ENCODE results near the gene CA12.
"Not testable (repeated sequence)": the region's sequence is repeated elsewhere in the genome, so short reads cannot be mapped to it uniquely, and the experiment has no call there.

CA12 gene

DNA sequence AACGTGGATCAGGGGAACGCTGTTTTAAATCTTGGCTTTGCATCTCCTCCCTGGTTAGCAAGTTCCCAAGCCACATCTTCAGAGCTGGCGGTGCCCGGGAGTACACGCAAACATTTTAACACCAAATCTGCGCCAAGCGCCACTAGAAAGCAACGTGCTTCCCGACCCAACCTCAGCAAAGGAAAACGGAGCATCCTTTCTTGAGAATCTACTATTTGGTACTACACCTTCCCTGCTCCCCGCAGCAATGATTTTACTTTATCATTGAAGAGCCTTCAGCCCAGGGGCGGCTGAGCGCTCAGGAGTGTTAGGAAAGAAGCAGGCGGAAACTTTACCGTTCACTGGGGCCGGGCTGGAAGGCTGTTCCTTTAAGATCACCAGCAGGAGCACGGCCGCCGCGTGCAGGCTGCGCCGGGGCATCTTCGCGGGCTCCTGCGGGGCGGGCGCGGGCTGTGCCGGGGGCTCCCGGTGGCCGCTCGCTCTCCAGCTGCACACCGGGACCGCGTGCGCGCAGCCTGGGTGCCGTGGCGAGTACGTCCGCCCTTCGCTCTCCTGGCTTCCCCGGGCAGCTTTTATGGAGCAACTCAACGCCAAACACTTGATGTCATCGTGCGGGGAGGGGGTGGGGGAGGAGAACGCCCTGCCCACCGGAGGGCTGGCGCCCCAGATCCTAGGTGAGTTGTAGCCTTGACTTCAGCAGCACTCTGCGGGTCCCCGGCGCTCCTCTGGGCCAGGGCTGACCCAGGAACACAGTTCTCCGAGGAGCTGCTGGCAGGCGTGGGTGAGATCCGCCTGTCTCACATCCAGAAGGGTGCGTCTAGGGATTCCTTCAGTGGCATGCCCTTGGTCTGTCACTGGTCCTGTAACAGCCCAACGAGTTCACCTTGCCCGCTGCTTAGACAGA is at the start of gene CA12:
Gene CA12 (minus strand): TSS at position 546 of the 904 bp plus-strand sequence. CDS start 126 bp downstream, at position 420.
- DNase-seq = no peak

DNA sequence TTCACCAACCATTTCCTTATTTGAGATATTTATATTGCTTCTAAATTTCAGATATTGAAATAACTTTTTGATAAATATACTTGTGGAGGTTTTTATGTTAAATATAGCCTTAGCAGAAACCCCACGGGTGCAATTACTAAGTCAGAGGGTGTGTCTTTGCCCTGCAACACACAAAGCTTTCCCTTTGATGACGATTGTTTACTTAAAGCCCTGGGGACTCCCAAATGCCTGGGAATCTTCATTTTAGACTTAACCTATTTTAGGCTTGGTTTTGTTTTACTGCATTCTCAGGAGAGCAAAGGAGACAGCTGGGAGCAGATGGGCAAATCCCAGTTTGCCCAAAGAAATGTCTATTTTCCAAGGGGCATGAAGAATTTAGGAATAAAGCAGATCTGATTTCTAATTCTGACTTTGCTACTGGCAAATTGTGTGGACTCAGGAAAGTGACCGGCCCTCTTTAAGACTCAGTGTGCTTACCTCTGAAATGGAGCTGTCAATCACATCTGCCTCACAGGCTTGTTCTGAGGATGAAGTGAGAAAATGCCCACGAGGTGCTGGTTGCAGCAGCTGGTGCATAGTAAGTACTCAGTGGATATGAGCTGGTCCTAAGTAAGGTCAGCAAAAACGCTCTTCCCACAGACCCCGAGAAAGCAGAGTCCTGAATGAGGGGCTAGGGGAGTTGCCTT is 49.3 kb upstream of the CA12 start:
- DNase-seq = no peak

- no peak for DNase-seq
Observed at GRCh38 chr15:63426552-63426951, 44.9 kb upstream of the CA12 start.

GRCh38 chr15:63425426-63425985 is 43.9 kb upstream of the CA12 start:
- DNase-seq = no peak

DNA sequence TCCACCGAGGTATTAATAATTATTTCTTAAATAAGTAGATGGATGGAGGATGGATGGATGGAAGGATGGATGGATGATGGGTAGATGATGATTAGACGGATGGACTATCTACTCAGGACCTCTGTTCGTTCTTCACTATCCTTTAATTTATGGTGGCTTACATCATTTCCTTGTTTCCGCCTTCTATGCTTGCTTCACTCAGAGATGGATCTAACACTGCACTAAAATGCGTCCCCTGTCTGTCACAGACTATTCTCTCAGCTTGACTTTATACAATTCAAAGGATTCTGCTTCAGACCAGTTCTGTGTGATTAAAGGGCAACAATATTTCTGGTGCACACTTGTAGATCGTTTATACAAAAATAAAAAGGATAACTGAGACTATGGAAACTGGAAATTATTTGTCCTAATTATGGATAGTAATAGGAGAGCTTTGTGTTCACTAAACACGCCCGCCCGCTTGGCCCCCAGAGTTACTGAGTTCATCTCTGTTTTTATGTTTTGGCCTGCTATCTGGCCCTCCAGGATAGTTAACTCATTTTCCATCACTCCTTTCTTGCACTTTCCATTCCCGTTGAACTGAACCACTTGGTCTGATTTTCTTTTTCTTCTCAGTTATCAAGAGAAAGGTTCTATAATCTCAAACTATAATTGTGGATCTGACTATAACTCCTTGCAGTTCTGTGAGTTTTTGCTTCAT is 41.4 kb upstream of the CA12 start:
- DNase-seq = no peak

GRCh38 chr15:63421433-63421832 is 39.8 kb upstream of the CA12 start:
- no peak for DNase-seq

DNA sequence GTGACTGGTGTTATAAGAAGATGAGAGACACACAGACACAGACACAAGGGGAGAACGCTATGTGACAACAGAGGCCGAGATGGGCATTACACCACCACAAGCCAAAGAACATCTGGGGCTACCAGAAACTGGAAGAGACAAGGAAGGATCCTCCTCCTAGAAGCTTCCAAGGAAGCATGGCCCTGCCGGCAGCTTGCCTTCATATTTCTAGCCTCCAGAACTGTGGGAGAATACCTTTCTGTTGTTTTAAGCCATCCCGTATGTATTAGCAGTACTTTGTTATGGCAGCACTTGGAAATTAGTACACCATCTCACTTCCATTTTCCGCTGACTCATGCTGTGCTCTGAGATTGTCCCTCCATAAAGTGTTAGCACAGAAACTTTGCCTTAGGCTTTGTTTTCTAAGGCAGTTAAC is 38.7 kb upstream of the CA12 start:
- DNase-seq = peak; percentile 54

- no peak for DNase-seq
Observed at GRCh38 chr15:63418811-63419210, 37.2 kb upstream of the CA12 start.

- no peak for DNase-seq
Observed at GRCh38 chr15:63417721-63418120, 36.1 kb upstream of the CA12 start.

- not testable (repeated sequence) for DNase-seq
Observed at GRCh38 chr15:63417274-63417673, 35.6 kb upstream of the CA12 start.

- DNase-seq = peak; percentile 26
Observed at GRCh38 chr15:63414474-63415120, 33.0 kb upstream of the CA12 start.

- no peak for DNase-seq
Observed at GRCh38 chr15:63412551-63412950, 30.9 kb upstream of the CA12 start.

DNA sequence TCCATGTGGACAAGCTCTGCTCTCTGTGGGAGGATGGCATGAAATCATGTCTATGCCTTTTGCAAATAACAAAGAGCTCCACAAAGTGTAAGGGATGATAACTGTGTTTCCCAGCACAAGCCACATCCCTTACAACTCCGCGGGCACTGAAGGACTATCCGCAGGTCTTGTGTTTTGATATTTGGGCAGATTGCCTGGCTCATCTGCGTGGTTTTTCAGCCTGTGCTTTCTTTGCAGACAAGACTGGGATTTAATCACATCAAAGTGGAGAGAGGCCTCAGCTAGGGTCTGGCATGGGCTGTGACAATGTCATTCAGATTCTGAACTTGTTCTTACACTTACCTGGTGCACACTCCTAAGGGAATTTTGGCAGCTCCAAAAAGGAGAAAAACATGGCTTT is 30.2 kb upstream of the CA12 start:
- DNase-seq = no peak

DNA sequence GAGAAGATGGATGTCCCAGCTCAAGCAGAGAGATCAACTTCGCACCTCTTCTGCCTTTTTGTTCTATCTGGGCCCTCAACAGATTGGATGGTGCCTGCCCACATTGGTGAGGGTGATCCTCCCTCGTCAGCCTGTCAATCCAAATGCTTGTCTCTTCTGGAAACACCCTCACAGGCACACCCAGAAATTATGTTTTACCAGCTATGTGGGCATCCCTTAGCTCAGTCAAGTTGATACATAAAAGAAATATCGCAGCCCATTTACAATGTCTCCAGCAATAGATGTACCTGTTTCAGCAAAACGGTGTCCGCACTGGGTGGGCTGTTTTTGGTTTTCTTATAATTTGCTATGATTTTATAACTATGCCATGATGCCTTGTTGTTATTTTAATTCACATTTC is 27.5 kb upstream of the CA12 start:
- DNase-seq = no peak

GRCh38 chr15:63408524-63408923 is 26.9 kb upstream of the CA12 start:
- no peak for DNase-seq

- DNase-seq = no peak
Observed at GRCh38 chr15:63407612-63408011, 26.0 kb upstream of the CA12 start.

DNA sequence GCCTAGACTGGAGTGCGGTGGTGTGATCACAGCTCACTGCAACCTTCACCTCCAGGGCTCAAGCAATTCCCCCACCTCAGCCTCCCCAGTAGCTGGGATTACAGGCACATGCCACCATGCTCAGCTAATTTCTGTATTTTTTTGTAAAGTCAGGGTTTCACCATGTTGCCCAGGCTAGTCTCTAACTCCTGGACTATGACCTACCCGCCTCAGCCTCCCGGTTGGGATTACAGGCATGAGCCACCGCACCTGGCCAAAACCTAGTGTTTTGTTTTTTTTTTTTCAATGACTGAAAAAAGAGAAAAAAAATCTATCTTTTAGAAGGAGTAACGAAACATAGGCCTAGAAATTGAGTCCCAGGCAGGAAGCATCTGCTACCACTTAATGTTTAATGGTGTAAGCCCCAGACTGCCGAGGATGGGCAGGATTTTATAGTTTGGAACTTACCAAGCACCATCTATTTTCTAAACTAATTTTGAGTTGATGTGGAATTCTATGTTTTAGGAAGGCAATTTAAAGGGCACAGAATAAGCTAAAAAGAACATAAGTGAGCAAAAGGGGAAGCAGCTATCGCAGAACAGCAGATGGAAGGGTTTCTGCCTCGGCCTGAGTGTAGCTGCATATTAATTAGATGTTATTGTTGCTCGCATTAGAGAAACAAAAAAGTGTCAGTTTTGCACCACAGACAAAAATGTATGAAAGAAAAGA is 24.2 kb upstream of the CA12 start:
- DNase-seq = peak; percentile 50

- DNase-seq = no peak
Observed at GRCh38 chr15:63405159-63405558, 23.5 kb upstream of the CA12 start.

DNA sequence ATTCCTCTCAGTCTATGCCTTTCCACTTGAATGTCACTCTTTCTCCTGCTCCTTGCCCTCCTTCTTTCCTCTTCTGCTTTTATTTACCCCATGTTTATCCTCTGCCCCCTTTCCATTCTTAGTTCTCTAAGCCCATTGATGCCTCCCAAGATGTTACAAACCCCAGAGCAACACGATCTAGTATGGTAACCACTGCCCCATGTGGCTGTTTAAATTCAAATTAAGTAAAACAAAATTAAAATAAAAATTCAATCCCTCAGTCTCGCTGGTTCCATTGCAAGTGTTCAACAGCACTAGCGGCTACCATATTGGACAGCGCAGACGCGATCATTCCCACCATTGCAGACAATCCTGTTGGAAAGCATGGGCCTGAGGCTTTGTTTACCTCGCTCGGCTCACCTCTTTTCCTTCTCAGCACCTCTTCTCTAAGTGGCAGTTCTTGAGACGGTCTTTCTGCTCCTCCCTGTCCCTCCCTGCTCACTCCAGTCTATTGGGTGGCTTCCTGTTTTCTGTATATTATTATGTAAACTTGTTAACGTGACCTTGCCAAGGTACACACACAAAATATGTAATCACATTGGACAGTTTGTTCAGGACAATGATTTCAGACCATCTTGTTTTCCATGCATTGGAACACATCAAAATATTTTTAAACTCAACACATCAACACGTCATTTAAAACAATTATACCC is 21.8 kb upstream of the CA12 start:
- DNase-seq = no peak

DNA sequence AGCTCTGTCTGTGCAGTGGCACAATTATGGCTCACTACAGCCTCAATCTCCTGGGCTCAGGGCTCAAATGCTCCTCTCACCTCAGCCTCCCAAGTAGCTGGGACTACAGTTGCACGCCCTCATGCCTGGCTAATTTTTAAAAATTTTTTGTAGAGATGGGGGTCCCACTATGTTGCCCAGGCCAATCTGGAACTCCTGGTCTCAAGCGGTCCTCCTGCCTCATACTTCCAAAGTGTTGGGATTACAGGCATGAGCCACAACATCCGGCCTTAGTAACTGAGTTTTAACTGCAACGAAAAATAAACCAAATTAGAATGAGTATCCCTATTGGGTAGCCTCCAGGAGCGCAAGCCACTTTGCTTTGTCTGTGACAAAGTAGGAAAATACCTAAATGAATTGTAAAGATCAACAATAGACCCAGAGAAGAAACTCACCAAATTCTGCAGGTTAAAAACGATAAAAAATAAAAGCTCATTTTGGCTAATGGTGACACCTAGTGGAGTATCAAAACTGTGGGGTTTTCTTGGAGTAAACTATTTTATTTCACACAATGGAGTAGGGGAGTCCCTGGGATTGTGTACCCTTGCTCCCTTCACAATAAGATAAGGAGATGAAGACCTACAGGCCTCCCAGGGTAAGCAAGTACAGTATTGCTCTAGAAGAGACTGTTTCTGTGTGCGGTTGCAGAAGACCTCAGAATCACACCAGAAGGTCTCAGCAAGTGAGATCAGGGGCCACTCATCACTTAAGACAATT is 21.0 kb upstream of the CA12 start:
- peak; percentile 32 for DNase-seq

Measured in MV-4-11 (cell line).